GM12878 (cell line): Measurements from ENCODE around the gene RTN4. TPM values are rescaled to one million over a fixed set of nuclear protein-coding genes. Genes with fewer than 3 reads are reported as not detected.

Experiments used
- ATAC-seq: fragments of 200-7000 bp; cut with Tn5 transposase; 3 replicates; pipeline ENCODE4 v1.9.1; 2020; ENCODE audit warnings: mild to moderate bottlenecking, moderate library complexity
- BruUV-seq: library from RNA; stranded (reverse); fragments of 400-500 nt; replicated peaks from 2 replicates; lab custom pipeline; 2021; lab: Mats Ljungman, UMichigan
- CTCF ChIA-PET: fragments of 300-600 bp; sonication (Branson Sonifier 250); formaldehyde crosslinking; extraction: SDS; loops from one replicate; lab custom pipeline; 2021; ENCODE audit warnings: inconsistent platforms; lab: Yijun Ruan, JAX
- POLR2A ChIA-PET: fragments of 350-600 bp; formaldehyde crosslinking; extraction: SDS; loops from one replicate; lab custom pipeline; 2021; ENCODE audit warnings: inconsistent platforms; lab: Charles Lee
- RAD21 ChIA-PET: fragments of 300-600 bp; sonication (Branson Sonifier 250); formaldehyde crosslinking; loops from one replicate; lab custom pipeline; 2023; ENCODE audit warnings: antibody characterized with exemption; ENCODE audit not compliant: unreplicated experiment; lab: Charles Lee
- SMC1A ChIA-PET: fragments of 300-600 bp; sonication (Branson Sonifier 250); formaldehyde crosslinking; loops from one replicate; lab custom pipeline; 2023; ENCODE audit not compliant: unreplicated experiment, uncharacterized antibody; lab: Charles Lee
- DNase-seq: peaks from one replicate; pipeline ENCODE4 v3.0.0-alpha.2; 2011; ENCODE audit warnings: low read depth, low spot score
- FAIRE-seq: peaks from 3 replicates; lab custom pipeline; 2011; peaks lifted over from hg19 to GRCh38; lab: Jason Lieb, UNC
- H2AFZ ChIP-seq: 2 replicates; pipeline ENCODE4 v1.6.0; 2011; ENCODE audit warnings: low read depth, low read length, control low read depth; ENCODE audit not compliant: control insufficient read depth
- H3K27ac ChIP-seq: 2 replicates; pipeline ENCODE4 v1.5.1; 2011; ENCODE audit warnings: control low read depth; ENCODE audit not compliant: control insufficient read depth, insufficient read depth
- H3K27me3 ChIP-seq, 2 experiments: replicated peaks in 1 of 2; 2 replicates each; pipeline versions ENCODE4 v1.6.0 to v1.6.1; 2011; ENCODE audit warnings: low read length in 1 of 2; ENCODE audit not compliant: control insufficient read depth in 2 of 2, insufficient read depth in 2 of 2
- H3K36me3 ChIP-seq, 2 experiments: 2 replicates each; pipeline ENCODE4 v1.5.1; 2011; ENCODE audit warnings: low read length in 1 of 2; ENCODE audit not compliant: control insufficient read depth in 2 of 2, insufficient read depth in 2 of 2
- H3K4me1 ChIP-seq: 2 replicates; pipeline ENCODE4 v1.6.1; 2011; ENCODE audit warnings: mild to moderate bottlenecking, low read length, moderate library complexity, mixed read lengths; ENCODE audit not compliant: control insufficient read depth, insufficient read depth
- H3K4me2 ChIP-seq: 2 replicates; pipeline ENCODE4 v1.6.0; 2011; ENCODE audit warnings: control low read depth; ENCODE audit not compliant: control insufficient read depth, insufficient read depth
- H3K4me3 ChIP-seq: fragments of 200-600 bp; sonication (generic); 2 replicates; pipeline ENCODE4 v1.5.1; 2016
- H3K79me2 ChIP-seq: 2 replicates; pipeline ENCODE4 v1.6.0; 2011; ENCODE audit warnings: low read length; ENCODE audit not compliant: control insufficient read depth, insufficient read depth
- H3K9ac ChIP-seq: 2 replicates; pipeline ENCODE4 v1.8.0; 2011; ENCODE audit warnings: low read length, control low read depth, mixed read lengths; ENCODE audit not compliant: control insufficient read depth, insufficient read depth
- H3K9me3 ChIP-seq: replicated peaks from 3 replicates; pipeline ENCODE4 v1.5.1; 2011; ENCODE audit warnings: mild to moderate bottlenecking, low read length; ENCODE audit not compliant: control insufficient read depth, insufficient read depth
- H4K20me1 ChIP-seq: 2 replicates; pipeline ENCODE4 v1.6.0; 2011; ENCODE audit not compliant: control insufficient read depth, insufficient read depth
- ATF3 ChIP-seq: IDR thresholded peaks from 2 replicates; pipeline ENCODE4 v1.6.1; 2011; ENCODE audit warnings: low read depth, mild to moderate bottlenecking, low read length, moderate library complexity, borderline replicate concordance; ENCODE audit errors: extremely low read depth
- CEBPB ChIP-seq, 2 experiments: fragments of 150-350 bp in 1 of 2; IDR thresholded peaks; 2 replicates each; pipeline ENCODE4 v1.6.1; 2012 to 2014; ENCODE audit warnings: low read depth in 2 of 2, low read length in 2 of 2, borderline replicate concordance in 1 of 2, inconsistent platforms in 1 of 2
- FOXM1 ChIP-seq: IDR thresholded peaks from 2 replicates; pipeline ENCODE4 v1.6.1; 2012; ENCODE audit warnings: low read depth, mild to moderate bottlenecking, inconsistent platforms, low read length, moderate library complexity
- HDAC6 ChIP-seq: fragments of 200-600 bp; sonication (generic); IDR thresholded peaks from one replicate; pipeline ENCODE4 v1.8.0; 2017; ENCODE audit warnings: antibody characterized with exemption; ENCODE audit not compliant: unreplicated experiment
- IRF5 ChIP-seq: fragments of 450-650 bp; IDR thresholded peaks from 2 replicates; pipeline ENCODE4 v1.6.1; 2017; ENCODE audit warnings: borderline replicate concordance
- RAD21 ChIP-seq: IDR thresholded peaks from 2 replicates; pipeline ENCODE4 v1.6.1; 2011; ENCODE audit warnings: mild to moderate bottlenecking, low read depth, low read length, moderate library complexity; ENCODE audit not compliant: insufficient read depth
- SIX5 ChIP-seq: IDR thresholded peaks from 2 replicates; pipeline ENCODE4 v1.6.1; 2011; ENCODE audit warnings: mild to moderate bottlenecking, low read depth, low read length, moderate library complexity; ENCODE audit not compliant: severe bottlenecking
- SMAD5 ChIP-seq: IDR thresholded peaks from 2 replicates; pipeline ENCODE4 v1.6.1; 2016; ENCODE audit warnings: antibody characterized with exemption, low read depth
- WGBS: methylation state at CpG from one replicate; pipeline ENCODE4 v1.1.6; 2016; ENCODE audit warnings: low lambda C conversion rate; ENCODE audit not compliant: insufficient replicate concordance, insufficient coverage; ENCODE audit errors: missing lambda C conversion rate; 5-methylcytosine and 5-hydroxymethylcytosine counted together
- in situ Hi-C: fragments of 300-500 bp; cut with MboI; formaldehyde crosslinking; loops from 9 replicates; pipeline ENCODE4 v1.14.3; 2018; ENCODE audit warnings: mixed read lengths
- intact Hi-C: fragments of 100-400 bp; cut with micrococcal nuclease; formaldehyde crosslinking; loops from one replicate; pipeline ENCODE4 v1.14.2; 2022; ENCODE audit not compliant: unreplicated experiment
- polyA plus RNA-seq, 11 experiments: library from polyadenylated mRNA; depleted of rRNA in 4 of 11; unstranded in 6 of 11; stranded (reverse) in 5 of 11; fragments of >200 nt; fragmentation: Nextera tagmentation in 4 of 11; fragmentation: Illumina TruSeq in 1 of 11; extraction: Ambion mirVana in 4 of 11; extraction: Trizol in 1 of 11; gene quantifications; 1 replicate in 1 of 11; 2 replicates in 10 of 11; pipeline versions ENCODE4 v1.2.1 to v1.2.3, GENCODE V29; 2011 to 2016; ENCODE audit warnings: inconsistent platforms in 2 of 11, missing spikeins in 2 of 11, low read depth in 1 of 11
- total RNA-seq, 4 experiments: library from RNA; depleted of rRNA in 3 of 4; stranded (reverse); fragments of >200 nt in 3 of 4; fragmentation: Illumina TruSeq in 1 of 4; extraction: Trizol in 1 of 4; gene quantifications; 2 replicates each; pipeline versions ENCODE4 v1.2.1 to v1.2.3, GENCODE V29; 2013 to 2021
- TF ChIP-seq, protein P1 (sequence below): fragments of 450-650 bp; formaldehyde crosslinking; IDR thresholded peaks from 2 replicates; pipeline ENCODE4 v1.5.0; 2022; ENCODE audit warnings: mild to moderate bottlenecking, missing genetic modification characterization

The RTN4 gene
- total and polyA plus RNA-seq, 10 of the 15 experiments (the other 5 are each of a cell fraction or from before 2014, with no cell fraction given), result 56.0 to 133 (median 83.3) TPM

DNA sequence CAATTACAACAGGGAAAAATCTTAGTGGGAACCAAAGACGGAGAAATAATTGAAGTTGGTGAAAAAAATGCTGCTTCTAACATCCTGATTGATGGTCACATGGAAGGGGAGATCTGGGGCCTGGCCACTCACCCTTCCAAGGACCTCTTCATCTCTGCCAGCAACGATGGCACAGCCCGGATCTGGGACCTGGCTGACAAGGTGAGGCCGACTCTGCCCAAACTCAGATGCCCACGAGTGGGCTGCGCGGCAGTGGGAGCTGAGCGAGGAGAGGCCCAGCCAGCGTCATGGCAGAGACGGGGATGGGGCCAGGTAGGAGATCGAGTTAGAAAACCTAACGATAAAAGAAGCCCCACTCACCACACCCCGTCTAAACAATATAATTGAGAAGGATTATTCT, 87.7 kb downstream of the RTN4 start (continued):
- TF ChIP-seq IRF5 (no peak), SMAD5 (no peak)
- TF ChIP-seq, protein P1, sequence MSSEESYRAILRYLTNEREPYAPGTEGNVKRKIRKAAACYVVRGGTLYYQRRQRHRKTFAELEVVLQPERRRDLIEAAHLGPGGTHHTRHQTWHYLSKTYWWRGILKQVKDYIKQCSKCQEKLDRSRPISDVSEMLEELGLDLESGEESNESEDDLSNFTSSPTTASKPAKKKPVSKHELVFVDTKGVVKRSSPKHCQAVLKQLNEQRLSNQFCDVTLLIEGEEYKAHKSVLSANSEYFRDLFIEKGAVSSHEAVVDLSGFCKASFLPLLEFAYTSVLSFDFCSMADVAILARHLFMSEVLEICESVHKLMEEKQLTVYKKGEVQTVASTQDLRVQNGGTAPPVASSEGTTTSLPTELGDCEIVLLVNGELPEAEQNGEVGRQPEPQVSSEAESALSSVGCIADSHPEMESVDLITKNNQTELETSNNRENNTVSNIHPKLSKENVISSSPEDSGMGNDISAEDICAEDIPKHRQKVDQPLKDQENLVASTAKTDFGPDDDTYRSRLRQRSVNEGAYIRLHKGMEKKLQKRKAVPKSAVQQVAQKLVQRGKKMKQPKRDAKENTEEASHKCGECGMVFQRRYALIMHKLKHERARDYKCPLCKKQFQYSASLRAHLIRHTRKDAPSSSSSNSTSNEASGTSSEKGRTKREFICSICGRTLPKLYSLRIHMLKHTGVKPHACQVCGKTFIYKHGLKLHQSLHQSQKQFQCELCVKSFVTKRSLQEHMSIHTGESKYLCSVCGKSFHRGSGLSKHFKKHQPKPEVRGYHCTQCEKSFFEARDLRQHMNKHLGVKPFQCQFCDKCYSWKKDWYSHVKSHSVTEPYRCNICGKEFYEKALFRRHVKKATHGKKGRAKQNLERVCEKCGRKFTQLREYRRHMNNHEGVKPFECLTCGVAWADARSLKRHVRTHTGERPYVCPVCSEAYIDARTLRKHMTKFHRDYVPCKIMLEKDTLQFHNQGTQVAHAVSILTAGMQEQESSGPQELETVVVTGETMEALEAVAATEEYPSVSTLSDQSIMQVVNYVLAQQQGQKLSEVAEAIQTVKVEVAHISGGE (CRISPR knock-in tag), result no peak

DNA sequence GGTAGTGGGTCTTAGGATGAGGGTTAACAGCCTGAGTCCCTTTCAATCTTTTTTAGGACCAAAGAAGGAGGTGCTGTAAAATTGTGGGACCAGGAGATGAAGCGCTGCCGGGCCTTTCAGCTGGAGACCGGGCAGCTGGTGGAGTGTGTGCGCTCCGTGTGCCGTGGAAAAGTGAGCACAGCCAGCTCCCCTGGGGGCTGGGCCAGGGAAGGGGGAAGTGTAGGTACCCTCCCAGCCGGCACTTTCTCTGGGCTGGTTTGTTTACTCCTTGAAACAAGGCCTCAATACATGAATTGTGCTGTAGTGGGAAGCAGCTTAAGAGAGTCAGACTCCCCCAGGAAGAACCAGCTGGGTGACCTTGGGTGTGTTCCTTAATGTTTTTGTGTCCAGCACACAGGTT, 90.1 kb downstream of the RTN4 start:
- DNase-seq (no peak), FAIRE-seq (no peak), ATAC-seq (no peak)
- CTCF ChIA-PET, result no interaction called here
- H3K27ac ChIP-seq, result no peak overlapping the region
- H3K9me3 ChIP-seq, result no peaks in the 10 kb centered on the region
- H4K20me1 ChIP-seq, result no peaks in the 10 kb centered on the region
- no peak overlapping the region for H2AFZ ChIP-seq
- no peaks in the 10 kb centered on the region for H3K79me2 ChIP-seq
- in situ Hi-C loops (no loop called here), intact Hi-C loops (no loop called here)
- H3K27me3 ChIP-seq, result no peaks in the 10 kb centered on the region
- SMC1A ChIA-PET, result interaction anchor here (0.6 to 1.0 kb wide), 2 partner anchors 60 to 129 kb away, joined by 3 read pairs; no protein-coding TSS in a partner anchor
- H3K4me3 ChIP-seq, result no peak overlapping the region
- no peak overlapping the region for H3K9ac ChIP-seq
- H3K36me3 ChIP-seq, result no peaks in the 10 kb centered on the region
- TF ChIP-seq SIX5 (no peak), ATF3 (no peak), HDAC6 (no peak), RAD21 (no peak), CEBPB (IDR thresholded peaks at IDR 0.05; ENCODE audit: borderline replicate concordance in 1 of 2, low read depth in 2 of 2, low read length in 2 of 2) (no peak), FOXM1 (no peak)
- TF ChIP-seq, protein P1 (CRISPR knock-in tag), result no peak
- no peaks in the 10 kb centered on the region for H3K4me1 ChIP-seq
- WGBS, result 88% methylated on average over 7 of the region's 7 CpGs
- RAD21 ChIA-PET, result no interaction called here
- H3K4me2 ChIP-seq, result no peak overlapping the region
- no TSS peak for BruUV-seq
- POLR2A ChIA-PET, result interaction anchor here (0.5 kb wide), 1 partner anchor 35 kb away, joined by 3 read pairs; no protein-coding TSS in a partner anchor
